NB4 (cell line): Measurements from ENCODE around the gene MOXD1.

Experiments used
- MYC ChIP-seq: IDR thresholded peaks from 2 replicates; pipeline ENCODE4 v1.6.1; 2011; ENCODE audit warnings: low read depth, low read length
- POLR2A ChIP-seq: IDR thresholded peaks from 2 replicates; pipeline ENCODE4 v1.6.1; 2011; ENCODE audit warnings: mild to moderate bottlenecking; ENCODE audit not compliant: insufficient read length; ENCODE audit errors: extremely low read depth
- TF ChIP-seq, protein P1 (sequence below): IDR thresholded peaks from one replicate; pipeline ENCODE4 v1.5.1; 2012; ENCODE audit warnings: low read depth, low read length
- TF ChIP-seq, protein P2 (sequence below): IDR thresholded peaks from 2 replicates; pipeline ENCODE4 v1.6.1; 2011; ENCODE audit warnings: low read depth, low read length

DNA sequence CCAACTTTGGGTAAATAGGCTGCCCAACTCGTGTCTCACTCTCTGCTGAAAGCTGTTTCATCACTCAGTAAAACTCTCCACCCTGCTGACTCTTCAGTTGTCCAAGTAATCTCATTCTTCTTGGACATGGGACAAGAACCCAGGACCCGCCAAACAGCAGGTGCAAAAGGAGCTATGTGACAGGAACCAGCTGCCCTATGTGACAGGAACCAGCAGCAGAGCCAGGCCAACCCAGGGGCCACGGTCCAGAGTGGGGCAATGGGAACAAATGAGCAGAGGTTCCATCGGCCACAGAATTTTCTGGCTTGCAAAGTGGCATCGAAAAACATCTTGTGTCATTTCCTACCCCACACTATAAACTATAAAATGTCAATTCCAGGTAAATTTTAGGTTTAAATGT is 56.5 kb downstream of the MOXD1 start:
- TF ChIP-seq POLR2A (no peak), MYC (no peak)
- TF ChIP-seq, protein P1, sequence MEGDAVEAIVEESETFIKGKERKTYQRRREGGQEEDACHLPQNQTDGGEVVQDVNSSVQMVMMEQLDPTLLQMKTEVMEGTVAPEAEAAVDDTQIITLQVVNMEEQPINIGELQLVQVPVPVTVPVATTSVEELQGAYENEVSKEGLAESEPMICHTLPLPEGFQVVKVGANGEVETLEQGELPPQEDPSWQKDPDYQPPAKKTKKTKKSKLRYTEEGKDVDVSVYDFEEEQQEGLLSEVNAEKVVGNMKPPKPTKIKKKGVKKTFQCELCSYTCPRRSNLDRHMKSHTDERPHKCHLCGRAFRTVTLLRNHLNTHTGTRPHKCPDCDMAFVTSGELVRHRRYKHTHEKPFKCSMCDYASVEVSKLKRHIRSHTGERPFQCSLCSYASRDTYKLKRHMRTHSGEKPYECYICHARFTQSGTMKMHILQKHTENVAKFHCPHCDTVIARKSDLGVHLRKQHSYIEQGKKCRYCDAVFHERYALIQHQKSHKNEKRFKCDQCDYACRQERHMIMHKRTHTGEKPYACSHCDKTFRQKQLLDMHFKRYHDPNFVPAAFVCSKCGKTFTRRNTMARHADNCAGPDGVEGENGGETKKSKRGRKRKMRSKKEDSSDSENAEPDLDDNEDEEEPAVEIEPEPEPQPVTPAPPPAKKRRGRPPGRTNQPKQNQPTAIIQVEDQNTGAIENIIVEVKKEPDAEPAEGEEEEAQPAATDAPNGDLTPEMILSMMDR, result no peak
- TF ChIP-seq, protein P2, sequence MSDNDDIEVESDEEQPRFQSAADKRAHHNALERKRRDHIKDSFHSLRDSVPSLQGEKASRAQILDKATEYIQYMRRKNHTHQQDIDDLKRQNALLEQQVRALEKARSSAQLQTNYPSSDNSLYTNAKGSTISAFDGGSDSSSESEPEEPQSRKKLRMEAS, result no peak
